DMS114 treated with DMSO at 0.1 percent for 48 hours (cell line): ENCODE data around the gene NR2C2AP.
"Not testable (repeated sequence)": the region's sequence is repeated elsewhere in the genome, so short reads cannot be mapped to it uniquely, and the experiment has no call there.

Experiments
- DNase-seq: peaks from one replicate; lab custom pipeline; 2025; ENCODE audit not compliant: unreplicated experiment; lab: John Stamatoyannopoulos, UW

Gene NR2C2AP

DNA sequence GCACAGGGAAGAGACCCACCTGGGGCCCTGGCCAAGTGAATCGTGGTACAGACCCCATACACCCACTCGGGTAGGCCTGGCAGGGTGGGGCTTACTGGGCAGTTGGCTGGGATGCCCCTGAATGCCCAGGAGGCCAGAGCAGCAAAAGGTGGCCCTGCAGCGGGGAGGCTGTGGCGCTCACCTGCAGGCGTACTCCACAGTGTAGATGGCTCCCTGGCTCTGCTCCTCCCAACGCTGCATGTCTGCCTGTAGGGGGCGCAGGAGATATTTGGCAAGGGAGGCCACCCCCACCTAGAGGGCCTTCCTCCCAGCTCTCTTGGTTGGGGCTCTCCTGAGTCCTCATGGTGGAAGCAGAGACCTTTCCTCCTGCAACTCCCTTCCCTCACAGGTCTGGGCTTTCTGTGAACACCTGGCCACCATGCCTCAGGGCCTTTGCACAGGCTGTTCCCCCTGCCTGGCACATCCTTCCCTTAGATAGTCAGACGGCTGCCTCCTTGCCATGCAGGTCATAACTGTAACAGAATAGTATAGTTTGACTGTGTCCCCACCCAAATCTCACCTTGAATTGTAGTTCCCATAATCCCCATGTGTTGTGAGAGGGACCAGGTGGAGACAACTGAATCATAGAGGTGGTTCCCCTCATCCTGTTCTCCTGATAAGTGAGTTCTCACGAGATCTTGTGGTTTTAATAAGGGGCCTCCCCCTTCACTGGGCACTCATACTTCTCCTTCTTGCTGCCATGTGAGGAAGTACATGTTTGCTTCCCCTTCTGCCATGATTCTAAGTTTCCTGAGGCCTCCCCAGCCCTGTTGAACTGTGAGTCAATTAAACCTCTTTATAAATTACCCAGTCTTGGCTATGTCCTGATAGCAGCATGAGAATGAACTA is 17.1 kb downstream of the NR2C2AP start:
- no peak for DNase-seq

DNA sequence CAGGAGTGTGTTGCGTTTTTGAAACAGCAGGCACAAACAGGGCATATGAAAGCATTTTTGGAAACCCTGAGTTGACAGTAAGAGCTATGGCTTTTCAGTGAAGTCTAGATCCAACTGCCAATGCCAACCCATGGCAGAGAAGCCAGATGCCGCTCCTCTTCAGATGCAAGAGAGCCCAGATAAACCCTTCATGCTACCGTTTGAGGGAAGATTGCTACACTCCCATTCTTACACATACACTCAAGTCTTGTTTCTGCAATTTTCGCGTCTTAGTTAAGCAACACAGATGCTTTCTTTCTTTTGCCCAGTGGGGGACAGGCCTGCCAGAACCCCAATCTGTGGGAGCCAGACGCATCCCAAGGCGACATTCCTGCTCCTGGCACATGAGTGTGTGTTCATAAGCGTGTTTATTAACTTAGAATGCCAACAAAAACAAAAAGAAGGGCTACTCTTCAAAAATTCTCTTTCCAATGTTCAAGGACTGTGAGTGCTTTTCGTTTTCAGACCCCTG is 21.7 kb downstream of the NR2C2AP start:
- no peak for DNase-seq

DNA sequence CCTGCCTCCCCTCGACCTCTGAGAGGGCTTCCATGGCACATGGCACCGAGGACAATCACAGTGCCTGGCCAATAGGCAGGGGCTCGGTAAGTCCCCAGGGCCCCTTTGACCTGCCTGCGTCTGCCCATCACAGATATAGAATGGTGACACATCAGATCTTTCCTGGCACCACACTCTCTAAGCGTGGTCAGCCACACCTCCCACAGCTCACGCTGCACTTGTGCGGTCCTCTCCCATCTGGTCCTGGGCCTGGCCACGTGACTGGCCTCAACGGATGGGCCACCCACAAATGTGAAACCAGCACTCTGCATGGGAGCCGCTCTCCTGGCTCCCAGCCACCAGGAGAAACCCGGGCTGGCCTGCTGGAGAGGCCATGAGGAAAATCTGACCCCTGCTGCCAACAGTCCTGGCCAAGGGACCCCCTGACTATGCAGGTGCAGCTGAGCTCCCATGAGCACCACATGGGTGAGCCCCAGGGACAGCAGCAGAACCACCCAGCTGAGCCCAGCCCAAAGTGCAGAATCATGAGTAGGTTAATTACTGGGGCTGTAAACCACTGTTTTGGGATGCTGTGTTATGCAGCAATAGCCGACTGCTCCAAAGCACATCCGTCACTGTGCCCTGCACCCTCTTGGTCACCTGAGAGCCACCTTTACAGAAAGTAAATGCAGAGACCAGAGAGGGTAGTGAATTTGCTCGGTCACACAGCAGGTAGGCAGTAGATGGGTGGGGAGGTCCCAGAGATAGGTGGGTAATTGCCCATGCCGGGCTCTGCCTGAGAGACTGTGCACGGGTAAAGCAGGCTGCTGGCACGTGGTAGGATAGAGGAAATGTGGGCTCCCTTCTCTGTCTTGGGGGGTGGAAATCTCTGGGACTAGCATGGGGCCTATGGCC is 23.4 kb downstream of the NR2C2AP start:
- DNase-seq: no peak

DNA sequence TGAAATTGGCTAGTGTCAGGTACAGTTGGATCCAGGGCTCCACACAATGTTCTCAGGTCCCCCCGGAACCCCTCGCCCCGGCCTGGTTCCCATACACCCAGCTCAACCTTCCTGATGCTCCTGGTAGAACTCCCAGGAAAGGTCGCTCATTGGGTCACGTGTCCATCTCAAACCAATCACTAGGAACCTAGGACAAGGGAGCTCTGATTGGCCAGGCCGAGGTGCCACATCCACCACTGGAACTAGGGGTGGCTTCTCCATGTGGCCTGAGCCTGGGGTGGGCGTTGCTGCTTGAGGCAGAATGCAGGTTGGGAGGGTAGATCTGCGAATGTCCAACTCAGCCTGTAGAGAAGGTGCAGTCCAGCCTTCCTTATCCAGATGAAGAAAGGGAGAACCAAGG is 26.3 kb downstream of the NR2C2AP start:
- DNase-seq: no peak

DNA sequence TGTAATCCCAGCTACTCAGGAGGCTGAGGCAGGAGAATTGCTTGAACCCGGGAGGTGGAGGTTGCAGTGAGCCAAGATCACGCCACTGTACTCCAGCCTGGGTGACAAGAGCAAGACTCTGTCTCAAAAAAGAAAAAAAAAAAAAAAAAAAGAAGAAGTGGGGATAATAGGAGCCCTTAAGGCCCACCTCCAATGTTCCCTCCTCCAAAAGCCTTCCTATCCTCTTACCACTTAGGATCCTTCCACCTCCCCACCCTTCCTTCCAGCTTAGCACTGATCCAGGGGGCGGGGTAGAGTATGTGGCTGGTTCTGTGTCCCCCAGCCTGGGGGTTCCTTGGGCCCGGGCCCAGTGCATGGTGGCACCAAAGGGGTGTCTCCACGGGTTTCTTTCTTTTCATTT is 30.0 kb downstream of the NR2C2AP start:
- not testable (repeated sequence) for DNase-seq

- no peak for DNase-seq
Measured at GRCh38 chr19:19171821-19172532, 31.2 kb downstream of the NR2C2AP start.

- DNase-seq: no peak
Measured at GRCh38 chr19:19170873-19171672, 32.1 kb downstream of the NR2C2AP start.

GRCh38 chr19:19170053-19170872 is 33.0 kb downstream of the NR2C2AP start, which contains the start of gene MEF2B:
Gene MEF2B (minus strand): TSS chr19:19170263. CDS start chr19:19150735, 19,528 bp downstream.
- no peak for DNase-seq

- DNase-seq: no peak
Measured at GRCh38 chr19:19169236-19170052, 33.8 kb downstream of the NR2C2AP start.

DNA sequence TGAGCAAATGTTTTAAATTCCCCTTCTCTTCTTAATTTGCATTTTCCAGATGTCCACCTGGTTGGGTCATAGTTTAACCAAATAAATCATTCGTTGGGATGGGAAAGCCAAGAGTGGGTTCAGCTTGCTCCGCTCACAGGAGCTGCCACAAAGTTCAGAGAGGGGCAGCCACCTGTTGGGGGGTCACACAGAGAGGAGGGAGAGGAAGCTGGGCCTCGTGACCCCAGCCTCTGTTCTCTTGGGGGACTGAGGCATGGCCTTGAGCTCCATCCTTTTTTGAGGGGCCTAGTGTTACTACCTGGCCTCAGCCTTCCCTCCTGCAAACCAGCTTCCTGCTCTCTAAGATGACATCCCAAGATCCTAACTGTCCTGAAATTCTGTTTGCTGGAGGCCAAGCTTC is 35.6 kb downstream of the NR2C2AP start:
- no peak for DNase-seq

DNA sequence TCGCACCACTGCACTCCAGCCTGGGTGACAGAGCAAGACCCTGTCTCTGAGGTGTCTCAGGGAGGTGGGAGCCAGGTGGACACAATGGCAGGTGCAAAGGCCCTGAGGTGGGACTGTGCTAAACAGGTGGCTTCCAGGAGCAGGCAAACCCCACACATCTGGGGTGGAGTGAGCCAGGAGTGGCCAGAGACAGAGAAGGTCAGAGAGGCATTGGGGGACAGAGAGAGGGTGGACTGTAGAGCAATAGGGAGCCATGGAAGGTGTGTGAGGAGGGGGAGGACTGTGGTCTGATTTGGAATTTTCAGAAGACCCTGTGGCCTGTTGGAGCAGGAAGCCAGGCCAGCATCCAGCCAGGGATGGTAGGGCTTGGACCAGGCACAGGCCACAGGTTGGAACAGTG is 37.8 kb downstream of the NR2C2AP start:
- no peak for DNase-seq

DNA sequence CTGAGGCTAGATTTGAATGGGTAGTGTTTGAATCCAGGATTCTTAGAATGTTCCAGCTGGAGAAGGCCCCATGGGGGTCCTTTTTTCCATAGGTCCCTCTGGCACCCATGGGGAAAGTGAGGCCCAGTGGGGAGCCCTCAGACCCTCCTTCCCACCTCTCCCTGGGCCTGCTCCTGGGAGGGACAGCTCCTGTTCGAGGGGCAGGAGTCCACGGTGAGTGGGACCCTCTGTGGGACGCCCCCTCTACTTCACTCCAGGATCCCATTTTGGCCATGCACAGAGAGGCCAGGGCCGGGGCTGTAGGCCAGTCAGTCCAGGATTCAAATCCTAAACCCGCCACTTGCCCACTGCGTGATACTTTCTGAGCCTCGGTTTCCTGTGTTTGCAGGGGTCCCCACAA is 40.7 kb downstream of the NR2C2AP start:
- no peak for DNase-seq

DNA sequence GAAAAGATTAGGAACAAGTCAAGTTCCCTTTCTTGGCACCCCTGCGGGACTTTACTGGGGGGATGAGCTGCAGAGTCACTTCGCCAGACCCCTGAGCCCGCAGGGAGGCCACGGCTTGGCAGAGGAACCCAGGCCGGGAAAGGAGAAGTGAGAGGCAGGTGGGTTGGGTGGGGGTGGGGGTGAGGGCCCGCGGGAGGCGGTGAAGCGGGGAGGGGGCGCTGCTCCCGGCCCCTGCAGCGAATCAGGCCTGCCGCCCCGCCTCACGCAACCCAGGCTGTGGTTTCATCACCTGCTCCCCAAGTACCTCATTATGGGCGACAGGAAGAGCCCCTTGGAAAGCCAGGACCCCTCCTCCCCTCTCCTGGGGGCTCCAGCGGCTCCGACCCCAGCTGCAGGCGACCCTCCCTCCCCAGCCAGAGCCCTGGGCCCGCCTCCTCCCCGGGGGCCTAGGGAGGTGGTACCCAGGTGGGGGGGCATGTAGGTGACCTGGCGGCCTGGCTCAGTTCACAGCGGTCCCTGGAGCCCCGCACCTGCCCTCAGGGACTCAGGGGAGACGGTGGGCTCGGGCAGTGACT is 42.7 kb downstream of the NR2C2AP start:
- DNase-seq: no peak

GRCh38 chr19:19159534-19159933 is 43.7 kb downstream of the NR2C2AP start:
- DNase-seq: no peak

DNA sequence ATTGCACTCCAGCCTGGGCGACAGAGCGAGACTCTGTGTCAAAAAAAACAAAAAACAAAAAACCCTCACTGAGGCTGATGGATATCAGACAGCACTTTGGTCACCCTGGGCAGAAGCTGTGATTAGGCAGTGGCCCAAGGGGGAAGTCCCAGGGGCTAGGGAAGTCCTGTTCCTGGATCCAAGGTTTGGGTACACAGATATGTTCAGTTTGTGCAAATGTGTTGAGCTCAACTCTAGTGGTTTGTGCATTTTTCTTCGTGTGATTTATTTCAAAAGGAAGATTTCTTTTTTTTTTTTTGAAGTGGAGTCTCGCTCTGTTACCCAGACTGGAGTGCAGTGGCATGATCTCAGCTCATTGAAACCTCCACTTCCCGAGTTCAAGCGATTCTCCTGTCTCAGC is 45.4 kb downstream of the NR2C2AP start:
- no peak for DNase-seq

- DNase-seq: no peak
Measured at GRCh38 chr19:19155495-19156219, 47.6 kb downstream of the NR2C2AP start.

GRCh38 chr19:19154768-19155494 is 48.3 kb downstream of the NR2C2AP start:
- no peak for DNase-seq
